Suprapubic skin (tissue), 3 donors: Measurements from ENCODE around the gene PLPP1.

Experiments
- EP300 ChIP-seq: sonication (generic); formaldehyde crosslinking; IDR thresholded peaks from one replicate; pipeline ENCODE4 v1.6.1; 2017; ENCODE audit warnings: antibody characterized with exemption
- TF ChIP-seq, protein P1 (sequence below), 2 donors: fragments of 200-600 bp in 1 of 2; fragments of 450-650 bp in 1 of 2; sonication (generic) in 1 of 2; IDR thresholded peaks; one replicate each; pipeline ENCODE4 v1.5.1; 2016 to 2019; ENCODE audit warnings: antibody characterized with exemption in 2 of 2, mild to moderate bottlenecking in 1 of 2, moderate library complexity in 1 of 2

DNA sequence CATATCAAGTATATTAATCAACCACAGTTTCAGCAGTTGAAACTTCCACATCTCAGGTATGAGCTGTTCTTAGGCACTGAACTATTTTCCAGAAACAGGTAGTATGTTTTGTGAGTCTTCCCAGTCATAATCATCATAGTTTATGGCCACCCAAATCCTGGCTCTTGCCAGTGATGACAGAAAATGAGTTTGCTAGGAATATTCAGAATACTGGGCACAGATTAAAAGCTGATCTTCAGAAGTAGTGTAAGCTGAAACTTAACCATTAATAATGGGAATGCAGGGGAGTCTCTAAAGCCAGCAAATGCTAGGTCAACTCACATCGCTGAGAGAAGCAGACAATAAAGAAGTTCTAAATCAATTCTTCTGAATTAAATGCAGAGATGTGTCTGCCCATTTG, 64.5 kb downstream of the PLPP1 start:
- TF ChIP-seq, protein P1, sequence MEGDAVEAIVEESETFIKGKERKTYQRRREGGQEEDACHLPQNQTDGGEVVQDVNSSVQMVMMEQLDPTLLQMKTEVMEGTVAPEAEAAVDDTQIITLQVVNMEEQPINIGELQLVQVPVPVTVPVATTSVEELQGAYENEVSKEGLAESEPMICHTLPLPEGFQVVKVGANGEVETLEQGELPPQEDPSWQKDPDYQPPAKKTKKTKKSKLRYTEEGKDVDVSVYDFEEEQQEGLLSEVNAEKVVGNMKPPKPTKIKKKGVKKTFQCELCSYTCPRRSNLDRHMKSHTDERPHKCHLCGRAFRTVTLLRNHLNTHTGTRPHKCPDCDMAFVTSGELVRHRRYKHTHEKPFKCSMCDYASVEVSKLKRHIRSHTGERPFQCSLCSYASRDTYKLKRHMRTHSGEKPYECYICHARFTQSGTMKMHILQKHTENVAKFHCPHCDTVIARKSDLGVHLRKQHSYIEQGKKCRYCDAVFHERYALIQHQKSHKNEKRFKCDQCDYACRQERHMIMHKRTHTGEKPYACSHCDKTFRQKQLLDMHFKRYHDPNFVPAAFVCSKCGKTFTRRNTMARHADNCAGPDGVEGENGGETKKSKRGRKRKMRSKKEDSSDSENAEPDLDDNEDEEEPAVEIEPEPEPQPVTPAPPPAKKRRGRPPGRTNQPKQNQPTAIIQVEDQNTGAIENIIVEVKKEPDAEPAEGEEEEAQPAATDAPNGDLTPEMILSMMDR (IDR thresholded peaks at IDR 0.05): no peak
- no peak for TF ChIP-seq EP300
